Natural killer cell (primary cell): ENCODE data around the gene SIRPB1. TPM values are rescaled to one million over a fixed set of nuclear protein-coding genes. Genes with fewer than 3 reads are reported as not detected.
"Not testable (repeated sequence)": the region's sequence is repeated elsewhere in the genome, so short reads cannot be mapped to it uniquely, and the experiment has no call there.

Experiments used
- ATAC-seq, 3 donors: fragments of 150-1000 bp in 2 of 3; fragments of 200-7000 bp in 1 of 3; cut with Tn5 transposase; 1 replicate in 1 of 3; 2 replicates in 2 of 3; pipeline ENCODE4 v1.10.0; 2021; ENCODE audit warnings: mild to moderate bottlenecking in 2 of 3, moderate library complexity in 2 of 3
- DNase-seq, 2 donors: peaks; one replicate each; pipeline versions ENCODE4 v3.0.0 to v3.0.0-alpha.2; 2013 to 2021; ENCODE audit warnings: mixed read lengths in 1 of 2
- H3K27ac ChIP-seq: one replicate; pipeline ENCODE4 v1.5.1; 2013; ENCODE audit warnings: mild to moderate bottlenecking, low read length
- H3K27me3 ChIP-seq: one replicate; pipeline ENCODE4 v1.6.1; 2013; ENCODE audit warnings: low read length; ENCODE audit not compliant: control insufficient read depth, insufficient read depth
- H3K36me3 ChIP-seq: one replicate; pipeline ENCODE4 v1.6.1; 2013; ENCODE audit warnings: low read length; ENCODE audit not compliant: control insufficient read depth, insufficient read depth
- H3K4me1 ChIP-seq: one replicate; pipeline ENCODE4 v1.6.1; 2013; ENCODE audit warnings: low read length; ENCODE audit not compliant: control insufficient read depth, insufficient read depth
- H3K4me3 ChIP-seq: one replicate; pipeline ENCODE4 v1.5.1; 2013; ENCODE audit warnings: low read length
- H3K9me3 ChIP-seq: one replicate; pipeline ENCODE4 v1.6.1; 2013; ENCODE audit warnings: low read length; ENCODE audit not compliant: control insufficient read depth, insufficient read depth
- H3K27ac Mint-ChIP-seq, 2 donors: one replicate each; pipeline ENCODE4 v1.8.0; 2022; ENCODE audit warnings: mild to moderate bottlenecking in 2 of 2, mixed read lengths in 2 of 2, moderate library complexity in 1 of 2
- H3K27me3 Mint-ChIP-seq, 2 donors: one replicate each; pipeline ENCODE4 v1.8.0; 2022; ENCODE audit warnings: low read depth in 2 of 2, mixed read lengths in 2 of 2
- H3K36me3 Mint-ChIP-seq: one replicate; pipeline ENCODE4 v1.8.0; 2022; ENCODE audit warnings: mixed read lengths
- H3K4me1 Mint-ChIP-seq, 2 donors: one replicate each; pipeline ENCODE4 v1.8.0; 2022; ENCODE audit warnings: mixed read lengths in 2 of 2
- H3K4me3 Mint-ChIP-seq: one replicate; pipeline ENCODE4 v1.8.0; 2022; ENCODE audit warnings: mild to moderate bottlenecking, moderate library complexity, mixed read lengths
- H3K9me3 Mint-ChIP-seq, 2 donors: one replicate each; pipeline ENCODE4 v1.8.0; 2022; ENCODE audit warnings: mixed read lengths in 2 of 2
- WGBS: methylation state at CpG from one replicate; pipeline ENCODE4 v1.1.7; 2013; ENCODE audit warnings: missing lambda C conversion rate; ENCODE audit not compliant: insufficient coverage; 5-methylcytosine and 5-hydroxymethylcytosine counted together
- intact Hi-C: fragments of 100-400 bp; cut with micrococcal nuclease; formaldehyde crosslinking; loops from one replicate; pipeline ENCODE4 v1.14.2; 2022
- total RNA-seq, 4 donors: library from RNA; stranded (reverse); fragments of 120-200 nt in 1 of 4; gene quantifications; one replicate each; pipeline versions ENCODE4 v1.2.3 to v1.2.4, GENCODE V29; 2013 to 2022
- TF ChIP-seq, protein P1 (sequence below): fragments of 200-600 bp; IDR thresholded peaks from one replicate; pipeline ENCODE4 v1.8.0; 2022; ENCODE audit warnings: antibody characterized with exemption

SIRPB1 gene
- total RNA-seq, 3 donors from 2014 or later (not counting 1 experiment from before 2014, with no cell fraction given) = 2.6 to 7.2 (median 5.3) TPM

DNA sequence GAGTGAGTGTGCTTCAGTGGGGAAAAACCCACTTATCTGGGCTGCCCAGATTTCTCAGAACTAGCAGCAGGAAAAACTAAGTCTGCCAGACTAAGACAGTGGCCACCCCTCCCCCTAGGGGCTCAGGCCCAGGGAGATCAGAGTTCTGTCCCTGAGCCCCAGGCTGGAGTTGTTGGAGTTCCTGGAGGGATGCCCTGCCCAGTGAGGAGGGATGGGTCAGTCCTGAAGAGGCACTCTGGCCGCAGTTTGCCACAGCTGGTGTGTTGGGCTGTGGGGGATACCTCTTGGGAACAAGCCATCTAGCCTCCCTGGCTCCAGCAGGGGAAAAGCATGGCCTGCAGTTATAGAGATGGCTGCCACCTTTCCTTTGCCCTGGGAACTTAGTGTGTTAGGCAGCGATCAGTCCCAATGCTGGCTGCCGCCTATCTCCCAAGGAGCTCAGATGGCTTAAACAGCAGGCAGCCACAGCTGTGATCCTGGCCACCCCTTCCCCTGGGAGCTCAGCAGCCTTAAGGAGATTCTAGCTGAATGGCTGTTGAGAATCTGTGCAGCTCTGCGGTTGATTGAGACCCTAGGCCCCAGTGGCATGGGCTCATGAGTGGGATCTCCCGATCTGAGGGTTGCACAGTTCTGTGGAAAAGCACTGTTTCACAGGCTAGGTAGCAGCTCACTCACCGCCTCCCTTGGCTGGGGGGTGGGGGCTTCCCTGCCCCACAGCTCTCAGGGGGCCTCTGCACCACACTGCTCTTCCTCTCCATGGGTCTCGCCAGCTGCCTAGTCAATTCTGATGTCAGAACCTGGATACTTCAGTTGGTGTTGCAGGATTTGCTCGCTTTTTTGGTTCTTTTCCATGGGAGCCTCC is 24.5 kb upstream of the SIRPB1 start:
- H3K36me3 Mint-ChIP-seq = no peaks in the 10 kb centered on the region
- no peak overlapping the region for H3K4me3 ChIP-seq
- H3K27me3 Mint-ChIP-seq = no peaks in the 10 kb centered on the region
- no peak overlapping the region for H3K27ac ChIP-seq
- no peak overlapping the region for H3K4me3 Mint-ChIP-seq
- H3K27ac Mint-ChIP-seq = no peak overlapping the region
- ATAC-seq = no peak
- no peaks in the 10 kb centered on the region for H3K27me3 ChIP-seq
- TF ChIP-seq, protein P1, sequence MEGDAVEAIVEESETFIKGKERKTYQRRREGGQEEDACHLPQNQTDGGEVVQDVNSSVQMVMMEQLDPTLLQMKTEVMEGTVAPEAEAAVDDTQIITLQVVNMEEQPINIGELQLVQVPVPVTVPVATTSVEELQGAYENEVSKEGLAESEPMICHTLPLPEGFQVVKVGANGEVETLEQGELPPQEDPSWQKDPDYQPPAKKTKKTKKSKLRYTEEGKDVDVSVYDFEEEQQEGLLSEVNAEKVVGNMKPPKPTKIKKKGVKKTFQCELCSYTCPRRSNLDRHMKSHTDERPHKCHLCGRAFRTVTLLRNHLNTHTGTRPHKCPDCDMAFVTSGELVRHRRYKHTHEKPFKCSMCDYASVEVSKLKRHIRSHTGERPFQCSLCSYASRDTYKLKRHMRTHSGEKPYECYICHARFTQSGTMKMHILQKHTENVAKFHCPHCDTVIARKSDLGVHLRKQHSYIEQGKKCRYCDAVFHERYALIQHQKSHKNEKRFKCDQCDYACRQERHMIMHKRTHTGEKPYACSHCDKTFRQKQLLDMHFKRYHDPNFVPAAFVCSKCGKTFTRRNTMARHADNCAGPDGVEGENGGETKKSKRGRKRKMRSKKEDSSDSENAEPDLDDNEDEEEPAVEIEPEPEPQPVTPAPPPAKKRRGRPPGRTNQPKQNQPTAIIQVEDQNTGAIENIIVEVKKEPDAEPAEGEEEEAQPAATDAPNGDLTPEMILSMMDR = no peak
- no peaks in the 10 kb centered on the region for H3K9me3 ChIP-seq
- H3K9me3 Mint-ChIP-seq = peaks cover 0 to 2% of the 10 kb centered on the region in 2 donors
- DNase-seq = no peak
- peaks cover 4% of the 10 kb centered on the region for H3K36me3 ChIP-seq
- H3K4me1 Mint-ChIP-seq = no peaks in the 10 kb centered on the region
- WGBS = 96% methylated on average over 8 of the region's 8 CpGs
- H3K4me1 ChIP-seq = no peaks in the 10 kb centered on the region
- intact Hi-C loops = no loop called here

DNA sequence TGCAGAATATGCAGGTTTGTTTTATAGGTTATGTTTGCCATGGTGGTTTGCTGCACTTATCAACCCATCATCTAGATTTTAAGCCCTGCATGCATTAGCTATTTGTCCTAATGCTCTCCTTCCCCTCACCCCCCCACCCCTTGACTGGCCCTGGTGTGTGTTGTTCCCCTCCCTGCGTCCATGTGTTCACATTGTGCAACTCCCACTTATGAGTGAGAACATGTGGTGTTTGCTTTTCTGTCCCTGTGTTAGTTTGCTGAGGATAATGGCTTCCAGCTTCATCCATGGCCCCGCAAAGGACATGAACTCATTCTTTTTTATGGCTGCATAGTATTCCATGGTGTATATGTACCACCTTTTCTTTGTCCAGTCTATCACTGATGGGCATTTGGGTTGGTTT is 18.8 kb upstream of the SIRPB1 start:
- H3K4me3 Mint-ChIP-seq, H3K27ac ChIP-seq, H3K9me3 Mint-ChIP-seq, H3K9me3 ChIP-seq, H3K36me3 Mint-ChIP-seq, H3K4me1 ChIP-seq, H3K36me3 ChIP-seq, DNase-seq, H3K27me3 Mint-ChIP-seq, ATAC-seq, H3K27ac Mint-ChIP-seq, intact Hi-C loops, H3K4me1 Mint-ChIP-seq, H3K4me3 ChIP-seq, H3K27me3 ChIP-seq: not testable (repeated sequence)
- WGBS = 82% methylated on average over 2 of the region's 2 CpGs

DNA sequence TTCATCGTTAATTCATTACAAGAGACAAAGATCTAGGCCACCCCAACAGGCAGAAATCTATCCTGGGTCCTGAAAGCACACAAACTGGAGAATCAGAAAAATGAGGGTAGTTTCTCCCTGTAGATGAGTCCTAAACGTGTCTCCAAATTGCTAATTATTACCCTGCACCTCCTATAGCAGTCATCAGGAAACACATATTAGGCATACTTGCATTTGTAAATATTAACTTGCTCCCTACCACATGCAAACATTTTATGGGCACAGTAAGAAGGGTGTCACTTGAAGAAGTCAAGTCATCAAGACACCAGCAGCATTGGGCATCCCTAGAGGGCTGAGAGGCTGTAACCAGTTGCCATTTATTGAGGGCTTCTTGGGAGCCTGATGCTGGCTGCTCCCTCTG is 17.9 kb upstream of the SIRPB1 start:
- Mint-ChIP-seq H3K36me3 (no peaks in the 10 kb centered on the region), H3K4me1 (no peaks in the 10 kb centered on the region)

DNA sequence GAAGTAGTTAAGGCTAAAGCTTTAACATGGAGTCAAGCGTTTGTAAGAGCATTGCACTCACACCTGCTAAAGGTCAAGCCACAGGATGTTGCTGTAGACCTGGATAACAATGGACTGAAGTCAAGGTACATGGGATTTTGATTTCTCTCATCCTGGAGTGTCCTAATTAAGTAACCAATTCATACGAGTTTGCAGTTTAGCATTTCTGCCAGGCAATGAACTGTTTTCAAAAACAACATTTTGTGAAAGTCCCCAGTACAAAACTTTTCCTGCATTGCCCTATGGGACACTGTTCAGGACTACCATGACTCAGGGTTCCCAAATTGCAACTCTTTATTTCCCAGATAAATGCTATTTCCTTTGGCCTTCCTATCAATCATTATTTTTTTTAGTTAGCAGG is 17.4 kb upstream of the SIRPB1 start:
- no peaks in the 10 kb centered on the region for H3K27me3 ChIP-seq
- Mint-ChIP-seq H3K9me3 (peaks cover 0 to 2% of the 10 kb centered on the region in 2 donors), H3K4me3 (no peak overlapping the region), H3K27ac (no peak overlapping the region), H3K4me1 (no peaks in the 10 kb centered on the region), H3K27me3 (no peaks in the 10 kb centered on the region), H3K36me3 (no peaks in the 10 kb centered on the region)
- H3K36me3 ChIP-seq = no peaks in the 10 kb centered on the region
- ATAC-seq (no peak), DNase-seq (no peak)
- intact Hi-C loops = no loop called here
- 62% methylated on average over 2 of the region's 2 CpGs for WGBS
- H3K4me1 ChIP-seq = no peaks in the 10 kb centered on the region
- TF ChIP-seq, protein P1 = no peak
- H3K27ac ChIP-seq = no peak overlapping the region
- no peak overlapping the region for H3K4me3 ChIP-seq
- H3K9me3 ChIP-seq = no peaks in the 10 kb centered on the region

More for the DNA sequence above, 17.9 kb upstream of the SIRPB1 start:
- ATAC-seq (no peak), DNase-seq (no peak)
- Mint-ChIP-seq H3K9me3 (peaks cover 0 to 2% of the 10 kb centered on the region in 2 donors), H3K4me3 (no peak overlapping the region), H3K27ac (no peak overlapping the region), H3K27me3 (no peaks in the 10 kb centered on the region)
- Histone ChIP-seq H3K4me1 (no peaks in the 10 kb centered on the region), H3K27me3 (no peaks in the 10 kb centered on the region), H3K4me3 (no peak overlapping the region), H3K9me3 (no peaks in the 10 kb centered on the region), H3K36me3 (no peaks in the 10 kb centered on the region), H3K27ac (no peak overlapping the region)
- intact Hi-C loops = no loop called here
- TF ChIP-seq, protein P1 = no peak
- 92% methylated on average over 2 of the region's 2 CpGs for WGBS
